HepG2 (cell line): ENCODE results near the gene AP2A2. TPM values are rescaled to one million over a fixed set of nuclear protein-coding genes. Genes with fewer than 3 reads are reported as not detected.

ENCODE experiments used
- ATAC-seq: fragments of 200-7000 bp; cut with Tn5 transposase; 3 replicates; pipeline ENCODE4 v1.9.1; 2020; ENCODE audit warnings: mild to moderate bottlenecking, moderate library complexity
- BruUV-seq: library from RNA; stranded (reverse); fragments of 400-500 nt; replicated peaks from 2 replicates; lab custom pipeline; 2021; lab: Mats Ljungman, UMichigan
- CTCF ChIA-PET: fragments of 300-600 bp; formaldehyde crosslinking; extraction: SDS; loops from one replicate; lab custom pipeline; 2021; ENCODE audit warnings: low total read pairs, inconsistent platforms, low intra/inter-chr PET ratio; lab: Yijun Ruan, JAX
- POLR2A ChIA-PET: fragments of 350-600 bp; sonication (Branson Sonifier 250); formaldehyde crosslinking; loops from one replicate; lab custom pipeline; 2020; ENCODE audit warnings: antibody characterized with exemption, inconsistent platforms; lab: Yijun Ruan, JAX
- DNase-seq: peaks from one replicate; pipeline ENCODE4 v3.0.0-alpha.2; 2015; ENCODE audit warnings: low spot score
- FAIRE-seq: peaks from 3 replicates; lab custom pipeline; 2011; peaks lifted over from hg19 to GRCh38; lab: Jason Lieb, UNC
- H2AFZ ChIP-seq: one replicate; pipeline ENCODE4 v1.6.1; 2011; ENCODE audit warnings: low read length, inconsistent platforms
- H3K27ac ChIP-seq: fragments of 300-600 bp; 3 replicates; pipeline ENCODE4 v1.8.0; 2011; ENCODE audit warnings: mixed run types, mild to moderate bottlenecking, mixed read lengths, low read length, inconsistent platforms; ENCODE audit not compliant: insufficient read depth; ENCODE audit errors: extremely low read length
- H3K27me3 ChIP-seq, 2 experiments: fragments of 200-600 bp in 1 of 2; 2 replicates in 1 of 2; 3 replicates in 1 of 2; pipeline versions ENCODE4 v1.6.0 to v1.8.0; 2011; ENCODE audit warnings: low read length in 2 of 2, mild to moderate bottlenecking in 2 of 2, moderate library complexity in 2 of 2, inconsistent platforms in 1 of 2; ENCODE audit not compliant: insufficient read depth in 2 of 2, control insufficient read depth in 1 of 2
- H3K36me3 ChIP-seq, 2 experiments: fragments of 200-600 bp in 1 of 2; replicated peaks in 1 of 2; 2 replicates in 1 of 2; 3 replicates in 1 of 2; pipeline versions ENCODE4 v1.5.1 to v1.8.0; 2011; ENCODE audit warnings: low read length in 2 of 2, inconsistent platforms in 1 of 2; ENCODE audit not compliant: insufficient read depth in 2 of 2, control insufficient read depth in 1 of 2
- H3K4me1 ChIP-seq: 2 replicates; pipeline ENCODE4 v1.5.1; 2012; ENCODE audit warnings: low read length, inconsistent platforms; ENCODE audit not compliant: insufficient read depth
- H3K4me2 ChIP-seq: 2 replicates; pipeline ENCODE4 v1.6.0; 2011; ENCODE audit warnings: low read depth, low read length, inconsistent platforms
- H3K4me3 ChIP-seq, 3 experiments: fragments of 200-600 bp in 1 of 3; sonication (generic), shearing (Covaris generic) in 1 of 3; replicated peaks in 1 of 3; 2 replicates each; pipeline ENCODE4 v1.5.1; 2011 to 2016; ENCODE audit warnings: low read length in 3 of 3, inconsistent platforms in 2 of 3, low read depth in 2 of 3, mild to moderate bottlenecking in 2 of 3, control low read depth in 1 of 3, mixed read lengths in 1 of 3; ENCODE audit not compliant: insufficient read depth in 1 of 3
- H3K79me2 ChIP-seq: one replicate; pipeline ENCODE4 v1.6.1; 2011; ENCODE audit warnings: low read length, inconsistent platforms; ENCODE audit not compliant: insufficient read depth
- H3K9ac ChIP-seq: 2 replicates; pipeline ENCODE4 v1.6.0; 2011; ENCODE audit warnings: mild to moderate bottlenecking, low read depth, low read length, inconsistent platforms; ENCODE audit not compliant: insufficient read depth
- H3K9me3 ChIP-seq: 2 replicates; pipeline ENCODE4 v1.5.1; 2012; ENCODE audit warnings: mild to moderate bottlenecking, low read length
- H4K20me1 ChIP-seq: 2 replicates; pipeline ENCODE4 v1.6.0; 2011; ENCODE audit warnings: inconsistent platforms, mild to moderate bottlenecking, low read length, moderate library complexity; ENCODE audit not compliant: insufficient read depth
- NBN ChIP-seq: fragments of 450-650 bp; conservative IDR thresholded peaks from 2 replicates; pipeline ENCODE4 v1.6.1; 2017
- SP140L ChIP-seq: sonication (generic); formaldehyde crosslinking; IDR thresholded peaks from 2 replicates; pipeline ENCODE4 v1.4.0; 2020; ENCODE audit warnings: missing genetic modification reagents, borderline replicate concordance
- TBX2 ChIP-seq: sonication (generic); formaldehyde crosslinking; IDR thresholded peaks from 2 replicates; pipeline ENCODE4 v1.5.0; 2020; ENCODE audit warnings: missing genetic modification reagents, mild to moderate bottlenecking, borderline replicate concordance
- TBX3 ChIP-seq: fragments of 450-650 bp; IDR thresholded peaks from 2 replicates; pipeline ENCODE4 v1.6.1; 2017; ENCODE audit warnings: antibody characterized with exemption, mild to moderate bottlenecking, inconsistent platforms, borderline replicate concordance
- ZBTB20 ChIP-seq: sonication (generic); formaldehyde crosslinking; IDR thresholded peaks from 2 replicates; pipeline ENCODE4 v1.8.1; 2023; ENCODE audit warnings: missing genetic modification reagents, low read depth, mild to moderate bottlenecking, borderline replicate concordance
- WGBS: methylation state at CpG from one replicate; pipeline ENCODE4 v1.1.6; 2017; ENCODE audit warnings: low lambda C conversion rate; 5-methylcytosine and 5-hydroxymethylcytosine counted together
- in situ Hi-C: cut with HindIII; loops from 2 replicates; pipeline ENCODE4 v1.10.0; 2017; ENCODE audit warnings: low pct_unique_long_range_greater_than_20kb; ENCODE audit not compliant: extremely low pct_ligation_motif_present
- intact Hi-C: fragments of 100-400 bp; cut with micrococcal nuclease; formaldehyde crosslinking; loops from one replicate; pipeline ENCODE4 v1.10.0; 2022; ENCODE audit not compliant: unreplicated experiment
- polyA plus RNA-seq, 8 experiments: library from polyadenylated mRNA; depleted of rRNA in 3 of 8; stranded (reverse) in 7 of 8; unstranded in 1 of 8; fragments of >200 nt; fragmentation: Illumina TruSeq in 4 of 8; extraction: Trizol in 4 of 8; gene quantifications; 2 replicates each; pipeline versions ENCODE4 v1.2.1 to v1.2.3, GENCODE V29; 2011 to 2016; ENCODE audit warnings: low read depth in 4 of 8, missing spikeins in 1 of 8, mixed read lengths in 1 of 8; ENCODE audit not compliant: insufficient read depth in 1 of 8
- total RNA-seq, 5 experiments: library from RNA; depleted of rRNA; stranded (reverse); fragments of >200 nt; fragmentation: Illumina TruSeq; extraction: Trizol; gene quantifications; 2 replicates each; pipeline ENCODE4 v1.2.3, GENCODE V29; 2016; ENCODE audit warnings: low read depth in 1 of 5
- TF ChIP-seq, protein P1 (sequence below): IDR thresholded peaks from 2 replicates; pipeline ENCODE4 v1.6.1; 2012; ENCODE audit warnings: low read length, improper control_type of control experiment
- TF ChIP-seq, protein P2 (sequence below): sonication (generic); formaldehyde crosslinking; IDR thresholded peaks from 2 replicates; pipeline ENCODE4 v1.4.0; 2020; ENCODE audit warnings: mild to moderate bottlenecking, missing genetic modification reagents, borderline replicate concordance
- TF ChIP-seq, protein P3 (sequence below): sonication (generic); formaldehyde crosslinking; IDR thresholded peaks from 2 replicates; pipeline ENCODE4 v1.5.1; 2020; ENCODE audit warnings: missing genetic modification reagents, mild to moderate bottlenecking, borderline replicate concordance
- TF ChIP-seq, protein P4 (sequence below): sonication (generic); formaldehyde crosslinking; IDR thresholded peaks from 2 replicates; pipeline ENCODE4 v1.8.0; 2022; ENCODE audit warnings: mild to moderate bottlenecking, missing genetic modification reagents, moderate library complexity

The AP2A2 gene
- total and polyA plus RNA-seq, 2 of the 13 experiments (the other 11 are each of a cell fraction or from before 2014, with no cell fraction given): 25.7 to 75.7 TPM

- TSS peak; percentile 47 for BruUV-seq
- intact Hi-C loops: loop anchor here (2.0 kb wide), 2 partner anchors 16 to 28 kb away; partner anchors contain the start of gene AP2A2
- TF ChIP-seq NBN (no peak), TBX2 (CRISPR knock-in tag) (no peak; the same call in 1 of the 2 replicates), ZBTB20 (CRISPR knock-in tag) (peak; percentile 80), TBX3 (no peak), SP140L (CRISPR knock-in tag) (no peak)
- TF ChIP-seq, protein P1, sequence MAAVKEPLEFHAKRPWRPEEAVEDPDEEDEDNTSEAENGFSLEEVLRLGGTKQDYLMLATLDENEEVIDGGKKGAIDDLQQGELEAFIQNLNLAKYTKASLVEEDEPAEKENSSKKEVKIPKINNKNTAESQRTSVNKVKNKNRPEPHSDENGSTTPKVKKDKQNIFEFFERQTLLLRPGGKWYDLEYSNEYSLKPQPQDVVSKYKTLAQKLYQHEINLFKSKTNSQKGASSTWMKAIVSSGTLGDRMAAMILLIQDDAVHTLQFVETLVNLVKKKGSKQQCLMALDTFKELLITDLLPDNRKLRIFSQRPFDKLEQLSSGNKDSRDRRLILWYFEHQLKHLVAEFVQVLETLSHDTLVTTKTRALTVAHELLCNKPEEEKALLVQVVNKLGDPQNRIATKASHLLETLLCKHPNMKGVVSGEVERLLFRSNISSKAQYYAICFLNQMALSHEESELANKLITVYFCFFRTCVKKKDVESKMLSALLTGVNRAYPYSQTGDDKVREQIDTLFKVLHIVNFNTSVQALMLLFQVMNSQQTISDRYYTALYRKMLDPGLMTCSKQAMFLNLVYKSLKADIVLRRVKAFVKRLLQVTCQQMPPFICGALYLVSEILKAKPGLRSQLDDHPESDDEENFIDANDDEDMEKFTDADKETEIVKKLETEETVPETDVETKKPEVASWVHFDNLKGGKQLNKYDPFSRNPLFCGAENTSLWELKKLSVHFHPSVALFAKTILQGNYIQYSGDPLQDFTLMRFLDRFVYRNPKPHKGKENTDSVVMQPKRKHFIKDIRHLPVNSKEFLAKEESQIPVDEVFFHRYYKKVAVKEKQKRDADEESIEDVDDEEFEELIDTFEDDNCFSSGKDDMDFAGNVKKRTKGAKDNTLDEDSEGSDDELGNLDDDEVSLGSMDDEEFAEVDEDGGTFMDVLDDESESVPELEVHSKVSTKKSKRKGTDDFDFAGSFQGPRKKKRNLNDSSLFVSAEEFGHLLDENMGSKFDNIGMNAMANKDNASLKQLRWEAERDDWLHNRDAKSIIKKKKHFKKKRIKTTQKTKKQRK: no peak
- TF ChIP-seq, protein P2, sequence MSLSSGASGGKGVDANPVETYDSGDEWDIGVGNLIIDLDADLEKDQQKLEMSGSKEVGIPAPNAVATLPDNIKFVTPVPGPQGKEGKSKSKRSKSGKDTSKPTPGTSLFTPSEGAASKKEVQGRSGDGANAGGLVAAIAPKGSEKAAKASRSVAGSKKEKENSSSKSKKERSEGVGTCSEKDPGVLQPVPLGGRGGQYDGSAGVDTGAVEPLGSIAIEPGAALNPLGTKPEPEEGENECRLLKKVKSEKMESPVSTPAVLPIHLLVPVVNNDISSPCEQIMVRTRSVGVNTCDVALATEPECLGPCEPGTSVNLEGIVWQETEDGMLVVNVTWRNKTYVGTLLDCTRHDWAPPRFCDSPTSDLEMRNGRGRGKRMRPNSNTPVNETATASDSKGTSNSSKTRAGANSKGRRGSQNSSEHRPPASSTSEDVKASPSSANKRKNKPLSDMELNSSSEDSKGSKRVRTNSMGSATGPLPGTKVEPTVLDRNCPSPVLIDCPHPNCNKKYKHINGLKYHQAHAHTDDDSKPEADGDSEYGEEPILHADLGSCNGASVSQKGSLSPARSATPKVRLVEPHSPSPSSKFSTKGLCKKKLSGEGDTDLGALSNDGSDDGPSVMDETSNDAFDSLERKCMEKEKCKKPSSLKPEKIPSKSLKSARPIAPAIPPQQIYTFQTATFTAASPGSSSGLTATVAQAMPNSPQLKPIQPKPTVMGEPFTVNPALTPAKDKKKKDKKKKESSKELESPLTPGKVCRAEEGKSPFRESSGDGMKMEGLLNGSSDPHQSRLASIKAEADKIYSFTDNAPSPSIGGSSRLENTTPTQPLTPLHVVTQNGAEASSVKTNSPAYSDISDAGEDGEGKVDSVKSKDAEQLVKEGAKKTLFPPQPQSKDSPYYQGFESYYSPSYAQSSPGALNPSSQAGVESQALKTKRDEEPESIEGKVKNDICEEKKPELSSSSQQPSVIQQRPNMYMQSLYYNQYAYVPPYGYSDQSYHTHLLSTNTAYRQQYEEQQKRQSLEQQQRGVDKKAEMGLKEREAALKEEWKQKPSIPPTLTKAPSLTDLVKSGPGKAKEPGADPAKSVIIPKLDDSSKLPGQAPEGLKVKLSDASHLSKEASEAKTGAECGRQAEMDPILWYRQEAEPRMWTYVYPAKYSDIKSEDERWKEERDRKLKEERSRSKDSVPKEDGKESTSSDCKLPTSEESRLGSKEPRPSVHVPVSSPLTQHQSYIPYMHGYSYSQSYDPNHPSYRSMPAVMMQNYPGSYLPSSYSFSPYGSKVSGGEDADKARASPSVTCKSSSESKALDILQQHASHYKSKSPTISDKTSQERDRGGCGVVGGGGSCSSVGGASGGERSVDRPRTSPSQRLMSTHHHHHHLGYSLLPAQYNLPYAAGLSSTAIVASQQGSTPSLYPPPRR (CRISPR knock-in tag): peak; percentile 15; the same call in 1 of the 2 replicates
- TF ChIP-seq, protein P3, sequence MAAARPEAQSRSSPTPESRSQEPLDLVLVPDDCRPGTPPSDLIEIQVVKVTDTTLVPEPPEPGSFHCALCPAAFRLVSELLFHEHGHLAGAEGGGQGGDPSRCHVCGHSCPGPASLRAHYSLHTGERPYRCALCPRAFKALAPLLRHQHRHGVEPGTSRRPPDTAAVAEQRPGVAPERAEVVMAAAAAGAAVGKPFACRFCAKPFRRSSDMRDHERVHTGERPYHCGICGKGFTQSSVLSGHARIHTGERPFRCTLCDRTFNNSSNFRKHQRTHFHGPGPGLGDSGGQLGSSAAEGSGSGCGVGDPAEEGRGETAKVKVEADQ (CRISPR knock-in tag): no peak
- TF ChIP-seq, protein P4, sequence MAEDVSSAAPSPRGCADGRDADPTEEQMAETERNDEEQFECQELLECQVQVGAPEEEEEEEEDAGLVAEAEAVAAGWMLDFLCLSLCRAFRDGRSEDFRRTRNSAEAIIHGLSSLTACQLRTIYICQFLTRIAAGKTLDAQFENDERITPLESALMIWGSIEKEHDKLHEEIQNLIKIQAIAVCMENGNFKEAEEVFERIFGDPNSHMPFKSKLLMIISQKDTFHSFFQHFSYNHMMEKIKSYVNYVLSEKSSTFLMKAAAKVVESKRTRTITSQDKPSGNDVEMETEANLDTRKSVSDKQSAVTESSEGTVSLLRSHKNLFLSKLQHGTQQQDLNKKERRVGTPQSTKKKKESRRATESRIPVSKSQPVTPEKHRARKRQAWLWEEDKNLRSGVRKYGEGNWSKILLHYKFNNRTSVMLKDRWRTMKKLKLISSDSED (CRISPR knock-in tag): no peak
Observed at GRCh38 chr11:952406-953385, 27.0 kb downstream of the AP2A2 start.

More at GRCh38 chr11:952406-953385, 27.0 kb downstream of the AP2A2 start:
- Histone ChIP-seq H3K4me1 (peaks cover 85% of the 10 kb centered on the region), H3K4me3 (peak overlapping the region; percentile 25 to 68 (median 50); a peak in 5 of 6 replicates), H3K27ac (peak overlapping the region; percentile 95), H3K79me2 (peaks cover 61% of the 10 kb centered on the region), H3K36me3 (peaks cover 1 to 12% of the 10 kb centered on the region in 2 experiments; a peak in 2 of 5 replicates), H3K4me2 (peak overlapping the region; percentile 88), H3K9ac (peak overlapping the region; percentile 79), H3K27me3 (no peaks in the 10 kb centered on the region), H3K9me3 (no peaks in the 10 kb centered on the region), H2AFZ (no peak overlapping the region), H4K20me1 (no peaks in the 10 kb centered on the region)
- ATAC-seq (peak; percentile 98), FAIRE-seq (peak; percentile 99), DNase-seq (peak; percentile 99)
- POLR2A ChIA-PET: interaction anchor here (0.6 to 2.6 kb wide), 20 partner anchors 10 to 147 kb away, joined by 3 to 37 read pairs (median 7); partner anchors contain the start of genes AP2A2, CHID1, PNPLA2 and RPLP2
- WGBS: 9% methylated on average over 12 of the region's 18 CpGs
- CTCF ChIA-PET: no interaction called here
- in situ Hi-C loops: no loop called here
